NCI-H2196 (cell line): ENCODE measurements around the gene SUMO1.
"Not testable (repeated sequence)": the region's sequence is repeated elsewhere in the genome, so short reads cannot be mapped to it uniquely, and the experiment has no call there.

Experiments
- DNase-seq: peaks from one replicate; lab custom pipeline; 2025; ENCODE audit not compliant: unreplicated experiment; lab: John Stamatoyannopoulos, UW

The SUMO1 gene

GRCh38 chr2:202238234-202239197 lies at the start of gene SUMO1:
Gene SUMO1 (minus strand): TSS chr2:202238597. CDS start chr2:202238451, 146 bp downstream.
- peak; percentile 90 for DNase-seq

GRCh38 chr2:202286595-202286994 lies 48.2 kb upstream of the SUMO1 start:
- no peak for DNase-seq

- peak; percentile 61 for DNase-seq
These were observed 40.5 kb upstream of the SUMO1 start for GRCh38 chr2:202278944-202279343.

GRCh38 chr2:202278036-202278760 lies 39.8 kb upstream of the SUMO1 start:
- peak; percentile 19 for DNase-seq

- DNase-seq, result not testable (repeated sequence)
These were observed 37.8 kb upstream of the SUMO1 start for GRCh38 chr2:202276078-202276720.

GRCh38 chr2:202270487-202270886 lies 32.1 kb upstream of the SUMO1 start:
- DNase-seq, result no peak

- no peak for DNase-seq
These were observed 31.2 kb upstream of the SUMO1 start for GRCh38 chr2:202269585-202269984.

- DNase-seq, result no peak
These were observed 29.1 kb upstream of the SUMO1 start for GRCh38 chr2:202267495-202267894.

GRCh38 chr2:202265467-202266277 lies 27.3 kb upstream of the SUMO1 start, which contains the start of gene NOP58:
Gene NOP58 (plus strand): TSS chr2:202265763. CDS start chr2:202265942, 179 bp downstream.
- peak; percentile 95 for DNase-seq

- DNase-seq, result no peak
These were observed 23.1 kb upstream of the SUMO1 start for GRCh38 chr2:202261531-202261930.

GRCh38 chr2:202251494-202251893 lies 13.1 kb upstream of the SUMO1 start:
- no peak for DNase-seq

GRCh38 chr2:202249521-202250253 lies 11.3 kb upstream of the SUMO1 start:
- no peak for DNase-seq

GRCh38 chr2:202247710-202248109 lies 9.3 kb upstream of the SUMO1 start:
- not testable (repeated sequence) for DNase-seq

GRCh38 chr2:202237787-202238233 lies 587 bp downstream of the SUMO1 start:
- DNase-seq, result no peak

- DNase-seq, result no peak
These were observed 16.5 kb downstream of the SUMO1 start for GRCh38 chr2:202221873-202222272.

GRCh38 chr2:202215179-202215578 lies 23.2 kb downstream of the SUMO1 start:
- no peak for DNase-seq

- no peak for DNase-seq
These were observed 29.9 kb downstream of the SUMO1 start for GRCh38 chr2:202208526-202208925.

GRCh38 chr2:202204855-202205254 lies 33.5 kb downstream of the SUMO1 start:
- no peak for DNase-seq

GRCh38 chr2:202203348-202203747 lies 35.0 kb downstream of the SUMO1 start:
- DNase-seq, result no peak
